ENCODE measurements around the gene MICAL1.

MICAL1 gene

GRCh38 chr6:109452181-109452580 lies 3.4 kb downstream of the MICAL1 start:
- H3K4me3 ChIP-seq (ENCODE audit: low read depth, low read length), result no peak overlapping the region
- TF ChIP-seq, protein P1, sequence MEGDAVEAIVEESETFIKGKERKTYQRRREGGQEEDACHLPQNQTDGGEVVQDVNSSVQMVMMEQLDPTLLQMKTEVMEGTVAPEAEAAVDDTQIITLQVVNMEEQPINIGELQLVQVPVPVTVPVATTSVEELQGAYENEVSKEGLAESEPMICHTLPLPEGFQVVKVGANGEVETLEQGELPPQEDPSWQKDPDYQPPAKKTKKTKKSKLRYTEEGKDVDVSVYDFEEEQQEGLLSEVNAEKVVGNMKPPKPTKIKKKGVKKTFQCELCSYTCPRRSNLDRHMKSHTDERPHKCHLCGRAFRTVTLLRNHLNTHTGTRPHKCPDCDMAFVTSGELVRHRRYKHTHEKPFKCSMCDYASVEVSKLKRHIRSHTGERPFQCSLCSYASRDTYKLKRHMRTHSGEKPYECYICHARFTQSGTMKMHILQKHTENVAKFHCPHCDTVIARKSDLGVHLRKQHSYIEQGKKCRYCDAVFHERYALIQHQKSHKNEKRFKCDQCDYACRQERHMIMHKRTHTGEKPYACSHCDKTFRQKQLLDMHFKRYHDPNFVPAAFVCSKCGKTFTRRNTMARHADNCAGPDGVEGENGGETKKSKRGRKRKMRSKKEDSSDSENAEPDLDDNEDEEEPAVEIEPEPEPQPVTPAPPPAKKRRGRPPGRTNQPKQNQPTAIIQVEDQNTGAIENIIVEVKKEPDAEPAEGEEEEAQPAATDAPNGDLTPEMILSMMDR (IDR thresholded peaks at IDR 0.05; ENCODE audit: borderline replicate concordance, insufficient read depth, low read depth, low read length), result no peak

GRCh38 chr6:109451376-109451775 lies 4.2 kb downstream of the MICAL1 start:
- no peak overlapping the region for H3K4me3 ChIP-seq (ENCODE audit: low read depth, low read length)
- TF ChIP-seq, protein P1 (IDR thresholded peaks at IDR 0.05; ENCODE audit: borderline replicate concordance, insufficient read depth, low read depth, low read length), result no peak

DNA sequence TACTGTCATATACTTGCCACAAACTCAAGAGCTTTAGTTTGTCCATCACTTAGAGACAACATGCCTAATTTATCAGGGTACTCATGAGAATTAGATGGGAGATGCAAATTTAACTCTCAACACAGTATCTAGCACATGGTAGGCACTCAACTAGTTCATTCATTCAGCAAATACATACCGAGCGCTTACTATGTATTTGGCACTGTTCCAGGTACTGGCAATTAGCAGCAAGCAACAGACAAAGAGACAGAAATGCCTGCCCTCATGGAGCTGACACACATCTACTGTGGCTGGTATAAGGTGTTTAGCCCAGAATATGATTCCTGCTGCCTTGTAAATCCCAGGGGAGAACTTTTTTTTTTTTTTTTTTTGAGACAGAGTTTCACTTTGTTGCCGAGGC lies 4.8 kb downstream of the MICAL1 start:
- TF ChIP-seq, protein P1 (IDR thresholded peaks at IDR 0.05; ENCODE audit: borderline replicate concordance, insufficient read depth, low read depth, low read length), result no peak
- H3K4me3 ChIP-seq (ENCODE audit: low read depth, low read length), result no peak overlapping the region

GRCh38 chr6:109449795-109450673 lies 5.5 kb downstream of the MICAL1 start:
- TF ChIP-seq, protein P1 (IDR thresholded peaks at IDR 0.05; ENCODE audit: borderline replicate concordance, insufficient read depth, low read depth, low read length), result no peak
- no peak overlapping the region for H3K4me3 ChIP-seq (ENCODE audit: low read depth, low read length)

DNA sequence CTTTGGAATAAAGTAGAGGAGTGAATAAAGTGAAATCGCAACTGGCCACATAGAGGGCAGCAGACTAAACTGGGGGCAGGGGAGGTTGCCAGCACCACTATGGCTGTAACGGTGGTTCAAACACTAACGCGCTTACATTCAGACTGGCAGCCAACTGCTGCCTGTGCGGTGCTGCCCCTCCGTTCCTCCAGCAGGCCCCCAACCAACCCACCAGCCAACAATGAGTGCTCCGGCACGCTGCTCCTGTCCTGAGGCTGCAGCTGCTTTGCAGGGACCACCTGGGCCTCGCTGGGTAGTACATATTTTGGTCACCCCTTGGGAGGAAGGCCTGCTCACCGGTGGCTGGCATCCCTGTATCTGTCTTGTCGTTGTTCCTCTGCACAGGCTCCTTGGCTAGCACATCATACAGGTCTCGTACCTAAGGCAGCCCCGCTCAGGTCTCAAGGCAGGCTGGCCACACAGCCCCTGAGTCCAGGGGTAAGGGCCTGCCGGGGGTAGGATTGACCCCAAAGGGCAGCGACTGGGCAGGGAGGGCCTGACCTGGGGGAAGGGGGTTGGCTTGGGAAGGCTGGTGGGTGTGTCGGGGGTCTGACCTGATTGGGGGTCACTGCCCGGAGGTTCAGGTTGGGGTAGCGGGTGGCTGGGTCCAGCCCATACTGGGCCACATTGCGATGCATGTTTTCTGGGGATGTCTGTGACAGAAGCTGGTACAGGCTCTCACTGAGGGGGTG lies 6.3 kb downstream of the MICAL1 start:
- no peak overlapping the region for H3K4me3 ChIP-seq (ENCODE audit: low read depth, low read length)
- TF ChIP-seq, protein P1 (IDR thresholded peaks at IDR 0.05; ENCODE audit: borderline replicate concordance, insufficient read depth, low read depth, low read length), result no peak

DNA sequence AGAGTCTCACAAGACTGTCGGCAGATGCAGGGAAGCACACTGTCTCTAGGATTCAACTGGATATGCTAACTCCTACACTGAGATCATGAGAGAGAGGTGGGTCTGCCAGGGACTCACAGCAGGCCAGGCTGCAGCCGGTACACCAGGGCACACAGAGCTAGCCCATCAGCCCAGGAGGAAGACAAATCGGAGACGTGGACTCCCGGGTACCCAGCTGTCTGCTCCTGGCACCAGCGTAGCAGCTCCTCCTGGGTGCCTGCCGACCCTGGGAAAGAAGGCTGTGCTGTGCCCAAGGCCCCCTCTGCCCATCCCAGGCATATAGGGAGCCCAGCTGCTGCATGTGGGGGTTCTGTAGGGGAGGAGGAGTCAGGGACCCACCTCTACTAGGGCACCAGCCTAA lies 7.0 kb downstream of the MICAL1 start:
- no peak overlapping the region for H3K4me3 ChIP-seq (ENCODE audit: low read depth, low read length)
- TF ChIP-seq, protein P1 (IDR thresholded peaks at IDR 0.05; ENCODE audit: borderline replicate concordance, insufficient read depth, low read depth, low read length), result no peak
